Central memory CD8-positive, alpha-beta T cell (primary cell): ENCODE measurements around the gene NSMF.
A peak's percentile ranks its signal among the peaks of the same experiment; 100 is the strongest.
"Not testable (repeated sequence)": the region's sequence is repeated elsewhere in the genome, so short reads cannot be mapped to it uniquely, and the experiment has no call there.

ENCODE experiments used
- ATAC-seq: fragments of 150-1000 bp; cut with Tn5 transposase; replicated peaks from 2 replicates; pipeline ENCODE4 v1.10.0; 2022; ENCODE audit warnings: mild to moderate bottlenecking, moderate FRiP score, moderate number of reproducible peaks; ENCODE audit not compliant: poor library complexity, severe bottlenecking; ENCODE audit errors: extremely low read depth
- DNase-seq, 2 donors: peaks; one replicate each; pipeline ENCODE4 v3.0.0; 2021; ENCODE audit warnings: low spot score in 2 of 2
- H3K27ac Mint-ChIP-seq: one replicate; pipeline ENCODE4 v1.8.0; 2022; ENCODE audit warnings: low read depth, mild to moderate bottlenecking, moderate library complexity, mixed read lengths
- H3K27me3 Mint-ChIP-seq: one replicate; pipeline ENCODE4 v1.8.0; 2022; ENCODE audit warnings: mixed read lengths
- H3K36me3 Mint-ChIP-seq: one replicate; pipeline ENCODE4 v1.8.0; 2022; ENCODE audit warnings: mild to moderate bottlenecking, moderate library complexity, mixed read lengths; ENCODE audit not compliant: insufficient read depth
- H3K4me1 Mint-ChIP-seq: one replicate; pipeline ENCODE4 v1.8.0; 2022; ENCODE audit warnings: mixed read lengths
- H3K4me3 Mint-ChIP-seq: one replicate; pipeline ENCODE4 v1.8.0; 2022; ENCODE audit warnings: mild to moderate bottlenecking, moderate library complexity, mixed read lengths
- H3K9me3 Mint-ChIP-seq: one replicate; pipeline ENCODE4 v1.8.0; 2022; ENCODE audit warnings: mixed read lengths

NSMF gene

GRCh38 chr9:137416563-137417151, 42.5 kb downstream of the NSMF start:
- Mint-ChIP-seq H3K4me1 (peaks cover 7% of the 10 kb centered on the region), H3K4me3 (peak overlapping the region; percentile 55), H3K27ac (no peak overlapping the region)

DNA sequence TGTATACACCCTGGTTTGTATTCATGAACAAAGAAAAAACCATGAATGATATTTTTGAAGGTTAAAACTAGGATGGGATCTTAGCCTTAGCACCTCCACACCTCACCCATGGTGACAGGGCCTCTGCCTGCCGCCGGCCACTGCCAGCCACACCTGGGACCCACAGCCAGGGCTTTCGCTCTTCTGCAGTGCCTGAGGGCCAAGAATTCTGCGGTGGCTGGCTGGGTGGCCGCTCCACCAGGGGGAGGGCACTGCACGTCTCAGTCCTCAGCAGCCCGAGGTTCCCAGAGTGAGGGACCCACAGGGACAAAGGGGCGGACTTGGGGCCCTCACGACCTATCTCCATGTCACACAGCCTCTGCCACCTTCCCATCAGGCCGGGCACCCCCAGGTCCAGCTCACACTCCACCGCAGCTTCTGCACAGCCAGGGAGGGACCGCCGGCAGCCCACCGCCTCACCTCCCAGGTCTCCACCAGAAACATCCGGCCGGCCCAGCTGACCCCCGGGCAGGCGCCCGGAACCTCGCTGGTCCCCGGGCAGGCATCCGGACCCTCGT, 43.0 kb downstream of the NSMF start:
- H3K9me3 Mint-ChIP-seq: no peaks in the 10 kb centered on the region
- ATAC-seq (no peak), DNase-seq (no peak)
- H3K27me3 Mint-ChIP-seq: no peaks in the 10 kb centered on the region
- no peak overlapping the region for H3K4me3 Mint-ChIP-seq
- peaks cover 4% of the 10 kb centered on the region for H3K36me3 Mint-ChIP-seq
- no peak overlapping the region for H3K27ac Mint-ChIP-seq
- H3K4me1 Mint-ChIP-seq: peaks cover 7% of the 10 kb centered on the region

More at GRCh38 chr9:137416563-137417151, 42.5 kb downstream of the NSMF start:
- no peak for DNase-seq
- H3K27me3 Mint-ChIP-seq: no peaks in the 10 kb centered on the region
- ATAC-seq: no peak
- H3K9me3 Mint-ChIP-seq: no peaks in the 10 kb centered on the region
- peaks cover 4% of the 10 kb centered on the region for H3K36me3 Mint-ChIP-seq

- Mint-ChIP-seq H3K4me1 (peaks cover 9% of the 10 kb centered on the region), H3K27me3 (no peaks in the 10 kb centered on the region), H3K9me3 (no peaks in the 10 kb centered on the region), H3K4me3 (no peak overlapping the region), H3K36me3 (peaks cover 4% of the 10 kb centered on the region), H3K27ac (no peak overlapping the region)
- ATAC-seq (no peak), DNase-seq (no peak)
These were observed 43.7 kb downstream of the NSMF start for GRCh38 chr9:137415451-137415850.

- H3K27me3 Mint-ChIP-seq: no peaks in the 10 kb centered on the region
- no peak overlapping the region for H3K4me3 Mint-ChIP-seq
- no peak for ATAC-seq
- H3K4me1 Mint-ChIP-seq: peaks cover 11% of the 10 kb centered on the region
- peaks cover 4% of the 10 kb centered on the region for H3K36me3 Mint-ChIP-seq
- DNase-seq: no peak
- no peak overlapping the region for H3K27ac Mint-ChIP-seq
- no peaks in the 10 kb centered on the region for H3K9me3 Mint-ChIP-seq
These were observed 46.7 kb downstream of the NSMF start for GRCh38 chr9:137412431-137412830.

DNA sequence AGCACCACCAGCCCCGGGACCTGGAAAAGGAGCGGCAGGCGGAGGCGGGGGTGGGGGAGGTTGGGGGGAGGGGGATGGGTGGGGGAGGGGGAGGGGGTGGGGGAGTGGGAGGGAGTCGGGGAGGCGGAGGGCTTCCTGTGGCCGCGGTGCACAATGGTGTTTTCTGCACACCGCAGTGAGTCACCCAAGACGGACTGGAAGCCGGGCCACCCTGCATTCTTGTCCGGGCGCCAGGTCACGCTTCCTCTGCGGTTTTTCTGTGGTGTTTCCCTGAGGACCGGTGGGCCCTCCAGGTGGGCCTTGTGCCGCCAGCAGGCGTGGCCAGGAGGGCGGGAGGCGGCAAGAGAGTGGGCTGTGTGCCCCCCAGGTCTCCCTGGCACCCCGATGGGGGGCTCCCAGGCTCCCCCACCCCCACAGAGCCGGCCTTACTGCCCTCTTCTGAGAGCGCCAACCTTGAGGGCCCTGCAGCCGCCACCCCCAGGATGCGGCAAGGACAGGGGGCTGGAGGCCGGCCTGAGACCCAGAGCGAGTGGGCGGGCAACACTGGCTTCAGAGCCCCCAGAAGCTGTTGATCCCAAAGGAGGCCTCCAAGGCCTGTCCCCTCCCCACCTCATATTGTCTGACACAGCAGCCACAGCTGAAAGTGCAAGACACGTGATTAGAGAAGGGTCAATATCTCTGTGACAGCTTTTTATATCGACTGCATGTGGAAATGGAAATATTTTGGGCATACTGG, 47.3 kb downstream of the NSMF start:
- Mint-ChIP-seq H3K4me1 (peaks cover 11% of the 10 kb centered on the region), H3K27me3 (no peaks in the 10 kb centered on the region), H3K9me3 (no peaks in the 10 kb centered on the region), H3K27ac (no peak overlapping the region), H3K4me3 (peak overlapping the region; percentile 31), H3K36me3 (peaks cover 4% of the 10 kb centered on the region)
- ATAC-seq (no peak), DNase-seq (no peak)

DNA sequence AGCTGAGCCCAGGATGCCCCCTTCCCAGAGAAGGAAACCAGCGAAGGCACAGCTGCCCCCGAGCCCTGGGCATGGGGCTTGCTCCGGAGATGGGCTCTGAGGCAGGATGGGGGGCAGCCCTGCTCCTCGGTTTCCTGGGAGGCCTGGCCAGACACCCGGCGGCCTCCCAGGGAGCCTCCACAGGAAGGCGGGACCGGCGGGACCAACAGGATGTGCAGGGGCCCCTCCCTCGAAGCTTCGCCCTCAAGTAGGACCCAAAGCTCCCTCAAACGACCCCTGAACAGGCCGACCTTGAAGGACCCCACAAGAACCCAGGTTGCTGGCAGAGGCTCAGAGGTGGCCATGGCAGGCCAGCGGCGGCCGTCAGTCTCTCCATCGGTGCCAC, 47.9 kb downstream of the NSMF start:
- Mint-ChIP-seq H3K4me1 (peaks cover 12% of the 10 kb centered on the region), H3K4me3 (peak overlapping the region; percentile 31), H3K36me3 (peaks cover 4% of the 10 kb centered on the region), H3K27me3 (peaks cover 2% of the 10 kb centered on the region), H3K27ac (no peak overlapping the region), H3K9me3 (no peaks in the 10 kb centered on the region)
- DNase-seq (no peak), ATAC-seq (no peak)

DNA sequence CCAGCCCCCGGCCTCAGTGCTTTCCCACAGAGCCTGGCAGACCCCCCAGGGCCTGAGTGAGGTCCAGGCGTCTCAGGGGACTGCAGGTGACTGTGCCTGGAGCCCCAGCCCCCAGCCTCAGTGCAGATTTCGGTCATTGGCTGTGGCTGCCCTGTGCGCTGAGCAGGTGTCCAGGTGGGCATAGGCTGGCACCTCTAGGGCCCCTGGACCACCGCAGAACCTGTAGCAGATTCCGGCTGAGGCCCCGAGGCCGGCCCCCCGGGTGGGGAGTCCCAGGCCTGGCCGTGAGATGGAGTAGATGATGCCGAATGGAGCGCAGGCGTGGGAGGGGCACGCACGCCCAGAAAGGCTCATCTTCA, 48.3 kb downstream of the NSMF start:
- ATAC-seq (no peak), DNase-seq (no peak)
- H3K27ac Mint-ChIP-seq: no peak overlapping the region
- H3K4me1 Mint-ChIP-seq: peaks cover 15% of the 10 kb centered on the region
- H3K36me3 Mint-ChIP-seq: peaks cover 4% of the 10 kb centered on the region
- peak overlapping the region; percentile 31 for H3K4me3 Mint-ChIP-seq
- peaks cover 5% of the 10 kb centered on the region for H3K27me3 Mint-ChIP-seq
- no peaks in the 10 kb centered on the region for H3K9me3 Mint-ChIP-seq

DNA sequence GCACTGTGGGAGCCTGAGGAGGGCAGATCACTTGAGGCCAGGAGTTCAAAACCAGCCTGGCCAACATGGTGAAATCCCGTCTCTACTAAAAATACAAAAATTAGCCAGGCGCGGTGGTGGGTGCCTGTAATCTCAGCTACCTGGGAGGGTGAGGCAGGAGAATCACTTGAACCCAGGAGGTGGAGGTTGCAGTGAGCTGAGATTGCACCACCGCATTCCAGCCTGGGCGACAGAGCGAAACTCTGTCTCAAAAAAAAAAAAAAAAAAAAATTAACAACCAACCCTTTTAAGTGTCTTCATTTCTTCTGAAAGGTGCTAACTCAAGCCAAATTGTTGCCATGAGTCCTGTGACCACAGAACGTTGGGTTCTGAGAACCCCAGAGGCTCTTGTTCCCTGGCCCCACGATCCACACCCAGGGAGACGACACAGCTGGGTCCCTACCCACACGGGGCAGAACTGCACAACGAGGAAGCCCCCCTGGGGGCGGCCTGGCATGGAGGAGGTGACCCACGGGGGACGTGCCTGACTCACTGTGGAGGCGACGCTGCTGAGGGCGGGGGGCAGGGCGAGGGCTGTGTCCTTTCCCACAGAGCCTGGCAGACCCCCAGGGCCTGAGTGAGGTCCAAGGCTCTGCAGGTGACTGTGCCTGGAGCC, 48.8 kb downstream of the NSMF start:
- Mint-ChIP-seq H3K4me3 (peak overlapping the region; percentile 31), H3K4me1 (peaks cover 17% of the 10 kb centered on the region)
- not testable (repeated sequence) for H3K27ac Mint-ChIP-seq, DNase-seq, H3K36me3 Mint-ChIP-seq, H3K27me3 Mint-ChIP-seq, ATAC-seq, H3K9me3 Mint-ChIP-seq

- peaks cover 7% of the 10 kb centered on the region for H3K36me3 Mint-ChIP-seq
- H3K27me3 Mint-ChIP-seq: peaks cover 9% of the 10 kb centered on the region
- ATAC-seq: no peak
- peaks cover 16% of the 10 kb centered on the region for H3K4me1 Mint-ChIP-seq
- no peak for DNase-seq
- no peak overlapping the region for H3K27ac Mint-ChIP-seq
- H3K4me3 Mint-ChIP-seq: peak overlapping the region; percentile 37
- no peaks in the 10 kb centered on the region for H3K9me3 Mint-ChIP-seq
These were observed 49.6 kb downstream of the NSMF start for GRCh38 chr9:137409515-137409914.

DNA sequence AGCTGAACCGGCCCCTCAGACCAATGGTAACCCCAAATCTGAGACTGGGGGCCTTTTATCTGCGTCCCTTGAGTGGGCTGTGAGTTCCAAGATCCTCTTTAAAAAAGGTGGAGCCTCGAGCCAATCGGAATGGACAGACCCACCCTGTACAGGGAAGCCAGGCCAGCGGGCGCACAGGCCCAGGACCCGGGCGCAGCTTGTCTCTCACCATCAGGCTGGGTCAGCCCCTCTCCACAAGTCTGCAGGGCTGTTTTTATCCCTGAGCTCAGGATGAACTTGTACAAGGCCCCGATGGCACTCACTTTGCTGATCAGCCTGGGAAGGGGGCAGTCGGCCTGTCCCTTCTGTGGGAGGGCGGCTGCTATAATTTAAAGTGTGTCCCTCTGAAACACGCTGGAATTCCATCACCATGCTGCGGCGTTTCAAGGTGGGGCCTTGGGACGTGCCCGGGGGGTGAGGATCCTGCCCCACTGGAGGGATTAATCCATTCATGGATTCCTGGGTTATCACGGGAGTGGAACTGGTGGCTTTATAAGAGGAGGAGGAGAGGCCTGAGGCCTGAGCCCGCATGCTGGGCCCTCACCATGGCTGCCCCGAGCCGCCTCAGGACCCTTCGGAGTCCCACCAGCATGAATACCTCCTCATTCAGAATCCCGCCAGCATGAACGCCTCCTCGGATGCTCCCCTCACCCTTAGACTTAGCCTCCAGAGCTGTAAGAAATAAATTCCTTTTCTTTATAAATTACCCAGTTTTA, 50.3 kb downstream of the NSMF start:
- DNase-seq (no peak), ATAC-seq (no peak)
- Mint-ChIP-seq H3K4me1 (peaks cover 10% of the 10 kb centered on the region), H3K9me3 (no peaks in the 10 kb centered on the region), H3K27me3 (peaks cover 9% of the 10 kb centered on the region), H3K4me3 (peak overlapping the region; percentile 37), H3K27ac (no peak overlapping the region), H3K36me3 (peaks cover 7% of the 10 kb centered on the region)

GRCh38 chr9:137407590-137408300, 51.4 kb downstream of the NSMF start:
- H3K4me3 Mint-ChIP-seq: peak overlapping the region; percentile 31
- H3K4me1 Mint-ChIP-seq: peaks cover 11% of the 10 kb centered on the region
- peaks cover 3% of the 10 kb centered on the region for H3K36me3 Mint-ChIP-seq
- no peak for DNase-seq
- H3K27ac Mint-ChIP-seq: no peak overlapping the region
- H3K9me3 Mint-ChIP-seq: no peaks in the 10 kb centered on the region
- no peak for ATAC-seq
- H3K27me3 Mint-ChIP-seq: peaks cover 9% of the 10 kb centered on the region
